ENCODE results near the gene UBXN1.
A peak's percentile ranks its signal among the peaks of the same experiment; 100 is the strongest.
"Not testable (repeated sequence)": the region's sequence is repeated elsewhere in the genome, so short reads cannot be mapped to it uniquely, and the experiment has no call there.

UBXN1 gene

GRCh38 chr11:62669420-62670161 is 9.3 kb downstream of the UBXN1 start:
- no peak for DNase-seq

GRCh38 chr11:62667460-62667859 is 11.4 kb downstream of the UBXN1 start:
- DNase-seq, result no peak

GRCh38 chr11:62666259-62666926 is 12.5 kb downstream of the UBXN1 start:
- no peak for DNase-seq

GRCh38 chr11:62665599-62666258 is 13.1 kb downstream of the UBXN1 start:
- no peak for DNase-seq

- peak; percentile 90 for DNase-seq
Measured at GRCh38 chr11:62665075-62665598, 13.7 kb downstream of the UBXN1 start, which contains the start of the genes C11orf98 and CSKMT. TSS of gene C11orf98 (minus strand) at chr11:62665210. CDS start at chr11:62665169, 41 bp downstream. TSS of gene CSKMT (plus strand) at chr11:62665312. CDS start at chr11:62665880, 568 bp downstream.

- DNase-seq, result peak; percentile 76
Measured at GRCh38 chr11:62664405-62665074, 14.3 kb downstream of the UBXN1 start.

GRCh38 chr11:62656796-62657429 is 22.0 kb downstream of the UBXN1 start:
- DNase-seq, result no peak

GRCh38 chr11:62654297-62654696 is 24.6 kb downstream of the UBXN1 start:
- no peak for DNase-seq

- no peak for DNase-seq
Measured at GRCh38 chr11:62652161-62653006, 26.5 kb downstream of the UBXN1 start.

- not testable (repeated sequence) for DNase-seq
Measured at GRCh38 chr11:62650283-62650682, 28.6 kb downstream of the UBXN1 start.

GRCh38 chr11:62649486-62649885 is 29.4 kb downstream of the UBXN1 start:
- no peak for DNase-seq

GRCh38 chr11:62648967-62649364 is 29.9 kb downstream of the UBXN1 start:
- DNase-seq, result no peak

- DNase-seq, result no peak
Measured at GRCh38 chr11:62648185-62648966, 30.5 kb downstream of the UBXN1 start.

GRCh38 chr11:62647609-62648005 is 31.3 kb downstream of the UBXN1 start:
- no peak for DNase-seq

- no peak for DNase-seq
Measured at GRCh38 chr11:62646825-62647608, 31.9 kb downstream of the UBXN1 start.

- peak; percentile 99 for DNase-seq
Measured at GRCh38 chr11:62645946-62646824, 32.7 kb downstream of the UBXN1 start, which contains the start of gene GANAB. TSS of gene GANAB (minus strand) at chr11:62646613. CDS start at chr11:62646599, 14 bp downstream.

- no peak for DNase-seq
Measured at GRCh38 chr11:62645671-62645945, 33.3 kb downstream of the UBXN1 start.

GRCh38 chr11:62644220-62644619 is 34.7 kb downstream of the UBXN1 start:
- no peak for DNase-seq

- DNase-seq, result no peak
Measured at GRCh38 chr11:62632492-62632891, 46.4 kb downstream of the UBXN1 start.
